CD4-positive, alpha-beta T cell (primary cell): ENCODE data around the gene KCNJ4. TPM values are rescaled to one million over a fixed set of nuclear protein-coding genes. Genes with fewer than 3 reads are reported as not detected.

Source experiments
- ATAC-seq: fragments of 200-7000 bp; cut with Tn5 transposase; one replicate; pipeline ENCODE4 v1.10.0; 2022; ENCODE audit warnings: mild to moderate bottlenecking; ENCODE audit not compliant: poor library complexity
- CTCF ChIA-PET: fragments of 350-600 bp; sonication (Branson Sonifier 250); formaldehyde crosslinking; loops from one replicate; lab custom pipeline; 2021; ENCODE audit warnings: antibody characterized with exemption, inconsistent platforms; lab: Charles Lee
- POLR2A ChIA-PET: fragments of 350-600 bp; sonication (Branson Sonifier 250); formaldehyde crosslinking; loops from one replicate; lab custom pipeline; 2021; ENCODE audit warnings: antibody characterized with exemption, inconsistent platforms; lab: Charles Lee
- DNase-seq, 14 experiments: peaks; one replicate each; pipeline ENCODE4 v3.0.0-alpha.2; 2013 to 2020; ENCODE audit warnings: mixed read lengths in 2 of 14
- H3K27ac ChIP-seq, 2 donors: one replicate each; pipeline versions ENCODE4 v1.5.1 to v1.7.0; 2013; ENCODE audit warnings: low read length in 2 of 2, low read depth in 1 of 2, mild to moderate bottlenecking in 1 of 2
- H3K27me3 ChIP-seq, 2 experiments: 1 replicate in 1 of 2; 2 replicates in 1 of 2; pipeline versions ENCODE4 v1.6.1 to v1.7.0; 2013; ENCODE audit warnings: low read length in 2 of 2, control low read depth in 1 of 2, mild to moderate bottlenecking in 1 of 2, moderate library complexity in 1 of 2; ENCODE audit not compliant: insufficient read depth in 2 of 2, control insufficient read depth in 1 of 2
- H3K36me3 ChIP-seq: one replicate; pipeline ENCODE4 v1.6.1; 2013; ENCODE audit warnings: low read length, control low read depth; ENCODE audit not compliant: insufficient read depth
- H3K4me1 ChIP-seq: one replicate; pipeline ENCODE4 v1.6.1; 2013; ENCODE audit warnings: low read length, control low read depth; ENCODE audit not compliant: insufficient read depth
- H3K4me3 ChIP-seq: one replicate; pipeline ENCODE4 v1.5.1; 2013; ENCODE audit warnings: mild to moderate bottlenecking, low read length, moderate library complexity
- H3K9me3 ChIP-seq, 2 experiments: 1 replicate in 1 of 2; 2 replicates in 1 of 2; pipeline versions ENCODE4 v1.6.1 to v1.7.0; 2013; ENCODE audit warnings: low read length in 2 of 2, mild to moderate bottlenecking in 2 of 2, control low read depth in 1 of 2, moderate library complexity in 1 of 2; ENCODE audit not compliant: control insufficient read depth in 1 of 2, insufficient read depth in 1 of 2
- H3K27ac Mint-ChIP-seq: one replicate; pipeline ENCODE4 v1.8.0; 2020; ENCODE audit warnings: mixed read lengths
- H3K27me3 Mint-ChIP-seq: one replicate; pipeline ENCODE4 v1.8.0; 2021; ENCODE audit warnings: mixed read lengths
- H3K36me3 Mint-ChIP-seq: one replicate; pipeline ENCODE4 v1.8.0; 2021; ENCODE audit warnings: low read depth, mixed read lengths
- H3K4me1 Mint-ChIP-seq: one replicate; pipeline ENCODE4 v1.8.0; 2021; ENCODE audit warnings: low read depth, mixed read lengths
- H3K4me3 Mint-ChIP-seq: one replicate; pipeline ENCODE4 v1.8.0; 2020; ENCODE audit warnings: mild to moderate bottlenecking, mixed read lengths
- H3K9me3 Mint-ChIP-seq: one replicate; pipeline ENCODE4 v1.8.0; 2020; ENCODE audit warnings: mixed read lengths
- intact Hi-C, 2 experiments: fragments of 100-400 bp; cut with DNase I in 1 of 2; cut with micrococcal nuclease in 1 of 2; formaldehyde crosslinking; loops; one replicate each; pipeline versions ENCODE4 v1.15.1 to v1.9.0; 2023 to 2025; cut with DNase I, micrococcal nuclease
- total RNA-seq, 174 experiments: library from RNA in 2 of 174; stranded (reverse) in 2 of 174; gene quantifications; one replicate each; pipeline ENCODE4 v1.2.3 and lab custom pipeline; 2021 to 2026
- TF ChIP-seq, protein P1 (sequence below): fragments of 200-600 bp; IDR thresholded peaks from one replicate; pipeline ENCODE4 v1.8.0; 2022; ENCODE audit warnings: antibody characterized with exemption, mild to moderate bottlenecking

Gene KCNJ4
- total RNA-seq, 2 experiments from 2014 or later, result not detected

DNA sequence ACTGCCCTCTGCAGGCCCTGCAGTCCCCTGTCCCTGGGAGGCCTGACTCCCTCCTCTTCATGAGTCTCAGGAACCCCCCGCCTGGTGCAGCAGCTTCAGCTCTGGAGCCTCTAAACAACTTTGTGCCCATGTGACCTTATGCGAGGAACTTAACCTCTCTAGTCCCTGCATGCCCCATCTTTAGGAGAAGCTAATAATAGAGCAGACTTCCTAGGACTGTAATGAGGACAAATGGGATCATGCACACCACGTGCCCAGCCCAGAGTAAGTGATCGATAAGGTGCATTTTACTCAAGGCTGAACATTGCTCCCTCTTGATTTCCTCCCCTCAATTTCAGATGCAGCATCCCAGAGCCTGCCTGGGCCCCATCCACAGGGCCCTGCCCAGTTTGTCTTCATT, 19.0 kb downstream of the KCNJ4 start:
- H3K36me3 ChIP-seq, result no peaks in the 10 kb centered on the region
- POLR2A ChIA-PET, result no interaction called here
- H3K27me3 Mint-ChIP-seq, result peaks cover 5% of the 10 kb centered on the region
- no peaks in the 10 kb centered on the region for H3K36me3 Mint-ChIP-seq
- H3K9me3 ChIP-seq, result no peaks in the 10 kb centered on the region
- intact Hi-C loops, result no loop called here
- H3K27ac ChIP-seq, result no peak overlapping the region
- H3K27ac Mint-ChIP-seq, result no peak overlapping the region
- CTCF ChIA-PET, result no interaction called here
- ATAC-seq (no peak), DNase-seq (no peak)
- H3K4me3 Mint-ChIP-seq, result no peak overlapping the region
- H3K4me1 Mint-ChIP-seq, result no peaks in the 10 kb centered on the region
- no peaks in the 10 kb centered on the region for H3K27me3 ChIP-seq
- H3K4me1 ChIP-seq, result no peaks in the 10 kb centered on the region
- no peaks in the 10 kb centered on the region for H3K9me3 Mint-ChIP-seq
- H3K4me3 ChIP-seq, result no peak overlapping the region
- TF ChIP-seq, protein P1, sequence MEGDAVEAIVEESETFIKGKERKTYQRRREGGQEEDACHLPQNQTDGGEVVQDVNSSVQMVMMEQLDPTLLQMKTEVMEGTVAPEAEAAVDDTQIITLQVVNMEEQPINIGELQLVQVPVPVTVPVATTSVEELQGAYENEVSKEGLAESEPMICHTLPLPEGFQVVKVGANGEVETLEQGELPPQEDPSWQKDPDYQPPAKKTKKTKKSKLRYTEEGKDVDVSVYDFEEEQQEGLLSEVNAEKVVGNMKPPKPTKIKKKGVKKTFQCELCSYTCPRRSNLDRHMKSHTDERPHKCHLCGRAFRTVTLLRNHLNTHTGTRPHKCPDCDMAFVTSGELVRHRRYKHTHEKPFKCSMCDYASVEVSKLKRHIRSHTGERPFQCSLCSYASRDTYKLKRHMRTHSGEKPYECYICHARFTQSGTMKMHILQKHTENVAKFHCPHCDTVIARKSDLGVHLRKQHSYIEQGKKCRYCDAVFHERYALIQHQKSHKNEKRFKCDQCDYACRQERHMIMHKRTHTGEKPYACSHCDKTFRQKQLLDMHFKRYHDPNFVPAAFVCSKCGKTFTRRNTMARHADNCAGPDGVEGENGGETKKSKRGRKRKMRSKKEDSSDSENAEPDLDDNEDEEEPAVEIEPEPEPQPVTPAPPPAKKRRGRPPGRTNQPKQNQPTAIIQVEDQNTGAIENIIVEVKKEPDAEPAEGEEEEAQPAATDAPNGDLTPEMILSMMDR, result no peak

DNA sequence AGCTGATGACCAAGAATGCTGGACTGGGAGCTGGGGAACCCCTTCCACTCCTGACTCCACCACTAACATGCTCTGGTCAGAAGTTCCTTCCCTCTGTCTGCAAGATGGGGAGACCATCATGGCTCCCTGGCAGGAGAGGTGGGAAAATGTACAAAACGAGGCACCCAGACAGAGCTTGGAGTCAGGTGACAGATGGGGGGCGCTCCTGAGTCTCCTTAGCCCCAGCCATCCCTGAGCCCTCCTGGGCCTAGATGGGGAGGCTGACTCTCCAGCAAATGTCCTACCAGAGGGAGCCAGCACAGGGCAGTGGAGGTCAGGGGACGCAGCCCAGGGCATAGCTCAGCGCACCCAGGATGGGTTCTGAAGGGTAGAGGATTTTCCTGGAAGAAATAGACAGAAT, 20.0 kb downstream of the KCNJ4 start:
- Mint-ChIP-seq H3K36me3 (no peaks in the 10 kb centered on the region), H3K27ac (no peak overlapping the region), H3K9me3 (no peaks in the 10 kb centered on the region), H3K4me1 (no peaks in the 10 kb centered on the region), H3K27me3 (no peaks in the 10 kb centered on the region), H3K4me3 (no peak overlapping the region)
- Histone ChIP-seq H3K4me3 (no peak overlapping the region), H3K27me3 (no peaks in the 10 kb centered on the region), H3K4me1 (no peaks in the 10 kb centered on the region), H3K36me3 (no peaks in the 10 kb centered on the region), H3K27ac (no peak overlapping the region), H3K9me3 (no peaks in the 10 kb centered on the region)
- DNase-seq (no peak), ATAC-seq (no peak)
- POLR2A ChIA-PET, result no interaction called here
- TF ChIP-seq, protein P1, result no peak
- intact Hi-C loops, result no loop called here
- CTCF ChIA-PET, result no interaction called here

DNA sequence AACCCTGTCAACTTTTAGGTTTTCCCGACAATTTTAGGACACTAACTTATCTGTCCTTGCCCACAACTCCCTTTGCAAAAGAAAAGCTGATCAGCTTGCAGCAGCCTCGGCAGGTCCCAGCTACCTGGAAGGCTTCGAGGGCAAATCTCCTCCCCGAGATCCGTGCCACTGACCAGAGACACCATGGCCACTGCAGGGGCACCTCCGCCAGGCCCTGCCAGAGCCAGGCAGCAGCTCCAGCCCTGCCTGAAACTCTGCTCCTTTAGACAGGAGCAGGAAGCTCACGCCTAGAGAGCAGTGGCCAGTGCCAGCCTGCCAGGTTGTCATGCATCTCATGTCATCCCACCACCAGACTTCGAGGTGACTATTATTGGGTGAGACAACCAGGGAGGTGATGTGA, 21.1 kb downstream of the KCNJ4 start:
- Histone ChIP-seq H3K4me3 (no peak overlapping the region), H3K4me1 (no peaks in the 10 kb centered on the region), H3K27me3 (no peaks in the 10 kb centered on the region), H3K9me3 (no peaks in the 10 kb centered on the region), H3K27ac (no peak overlapping the region), H3K36me3 (no peaks in the 10 kb centered on the region)
- H3K27me3 Mint-ChIP-seq, result no peaks in the 10 kb centered on the region
- intact Hi-C loops, result no loop called here
- no peak overlapping the region for H3K4me3 Mint-ChIP-seq
- ChIA-PET POLR2A (no interaction called here), CTCF (no interaction called here)
- no peak overlapping the region for H3K27ac Mint-ChIP-seq
- H3K4me1 Mint-ChIP-seq, result no peaks in the 10 kb centered on the region
- no peaks in the 10 kb centered on the region for H3K9me3 Mint-ChIP-seq
- TF ChIP-seq, protein P1, result no peak
- ATAC-seq (no peak), DNase-seq (no peak)
- H3K36me3 Mint-ChIP-seq, result no peaks in the 10 kb centered on the region
